Measurements from ENCODE around the gene MBOAT2. TPM values are rescaled to one million over a fixed set of nuclear protein-coding genes. Genes with fewer than 3 reads are reported as not detected.

MBOAT2 gene
- total and polyA plus RNA-seq, 2 donors (not counting 1 experiment from before 2014, with no cell fraction given), result 0.24 to 1.3 TPM

DNA sequence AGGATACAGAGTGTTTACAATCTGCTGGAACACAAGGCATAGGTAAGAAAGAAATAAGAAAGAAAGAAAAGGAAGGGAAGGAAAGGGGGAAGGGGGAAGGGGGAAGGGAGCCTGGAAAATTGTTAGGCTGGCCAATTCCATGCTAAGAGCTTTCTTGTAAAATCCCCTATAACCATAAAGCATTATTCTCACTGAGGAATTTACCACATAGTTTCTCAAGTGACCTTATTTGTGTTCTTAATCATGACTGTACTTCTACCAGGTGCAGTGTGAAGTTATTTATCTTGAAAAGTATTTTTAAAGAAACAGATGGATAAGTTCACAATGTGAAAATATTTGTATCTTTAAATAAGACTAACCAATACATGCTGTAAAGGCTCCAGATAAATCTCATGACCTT lies 126.9 kb downstream of the MBOAT2 start:
- Mint-ChIP-seq H3K27ac (no peak overlapping the region), H3K4me1 (peaks cover 9% of the 10 kb centered on the region), H3K27me3 (no peaks in the 10 kb centered on the region), H3K4me3 (no peak overlapping the region), H3K9me3 (ENCODE audit: insufficient read depth) (no peaks in the 10 kb centered on the region)
- ATAC-seq (ENCODE audit: low read depth) (no peak), DNase-seq (no peak)
- no peak overlapping the region for H3K9ac ChIP-seq (ENCODE audit: low read length)
- CTCF ChIA-PET, result interaction anchor here (0.6 to 0.7 kb wide), 2 partner anchors 71 to 276 kb away, joined by 3 to 4 read pairs; no protein-coding TSS in a partner anchor
- H3K4me3 ChIP-seq (ENCODE audit: control extremely low read depth in 1 of 5, extremely low read depth in 1 of 5, insufficient read depth in 1 of 5, low read depth in 2 of 5, low read length in 4 of 5), result no peak overlapping the region
- intact Hi-C loops (cut with micrococcal nuclease), result no loop called here
- H3K36me3 ChIP-seq (replicated peaks in 1 of 2; ENCODE audit: control extremely low read depth in 1 of 2, control insufficient read depth in 1 of 2, extremely low read depth in 1 of 2, insufficient read depth in 2 of 2, low read length in 1 of 2), result no peaks in the 10 kb centered on the region
- TF ChIP-seq, protein P1, sequence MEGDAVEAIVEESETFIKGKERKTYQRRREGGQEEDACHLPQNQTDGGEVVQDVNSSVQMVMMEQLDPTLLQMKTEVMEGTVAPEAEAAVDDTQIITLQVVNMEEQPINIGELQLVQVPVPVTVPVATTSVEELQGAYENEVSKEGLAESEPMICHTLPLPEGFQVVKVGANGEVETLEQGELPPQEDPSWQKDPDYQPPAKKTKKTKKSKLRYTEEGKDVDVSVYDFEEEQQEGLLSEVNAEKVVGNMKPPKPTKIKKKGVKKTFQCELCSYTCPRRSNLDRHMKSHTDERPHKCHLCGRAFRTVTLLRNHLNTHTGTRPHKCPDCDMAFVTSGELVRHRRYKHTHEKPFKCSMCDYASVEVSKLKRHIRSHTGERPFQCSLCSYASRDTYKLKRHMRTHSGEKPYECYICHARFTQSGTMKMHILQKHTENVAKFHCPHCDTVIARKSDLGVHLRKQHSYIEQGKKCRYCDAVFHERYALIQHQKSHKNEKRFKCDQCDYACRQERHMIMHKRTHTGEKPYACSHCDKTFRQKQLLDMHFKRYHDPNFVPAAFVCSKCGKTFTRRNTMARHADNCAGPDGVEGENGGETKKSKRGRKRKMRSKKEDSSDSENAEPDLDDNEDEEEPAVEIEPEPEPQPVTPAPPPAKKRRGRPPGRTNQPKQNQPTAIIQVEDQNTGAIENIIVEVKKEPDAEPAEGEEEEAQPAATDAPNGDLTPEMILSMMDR (IDR thresholded peaks at IDR 0.05), result no peak
- TF ChIP-seq EZH2 (IDR thresholded peaks at IDR 0.05; ENCODE audit: borderline replicate concordance, insufficient read depth, low read depth, low read length, poor library complexity, severe bottlenecking), result no peak
- no peak overlapping the region for H3K27ac ChIP-seq (ENCODE audit: low read length in 2 of 2)
- no peak overlapping the region for H2AFZ ChIP-seq (ENCODE audit: insufficient read depth, low read depth, low read length, poor library complexity, severe bottlenecking)
- H3K4me2 ChIP-seq (replicated peaks; ENCODE audit: low read depth, low read length, poor library complexity, severe bottlenecking), result no peak overlapping the region
- POLR2A ChIA-PET, result no interaction called here
- H3K9me3 ChIP-seq (ENCODE audit: control extremely low read depth in 1 of 3, control insufficient read depth in 2 of 3, insufficient read depth in 1 of 3, low read length in 2 of 3), result no peaks in the 10 kb centered on the region
- peaks cover 0 to 7% of the 10 kb centered on the region in 2 donors for H3K4me1 ChIP-seq (ENCODE audit: control insufficient read depth in 2 of 2, insufficient read depth in 2 of 2, low read length in 2 of 2)
- H3K27me3 ChIP-seq (replicated peaks in 1 of 4; ENCODE audit: control extremely low read depth in 1 of 4, control insufficient read depth in 3 of 4, insufficient read depth in 4 of 4, low read length in 3 of 4), result no peaks in the 10 kb centered on the region
- H4K20me1 ChIP-seq (ENCODE audit: control insufficient read depth, insufficient read depth, low read length, poor library complexity, severe bottlenecking), result no peaks in the 10 kb centered on the region
- H3K79me2 ChIP-seq (ENCODE audit: control insufficient read depth, insufficient read depth, low read length), result no peaks in the 10 kb centered on the region

DNA sequence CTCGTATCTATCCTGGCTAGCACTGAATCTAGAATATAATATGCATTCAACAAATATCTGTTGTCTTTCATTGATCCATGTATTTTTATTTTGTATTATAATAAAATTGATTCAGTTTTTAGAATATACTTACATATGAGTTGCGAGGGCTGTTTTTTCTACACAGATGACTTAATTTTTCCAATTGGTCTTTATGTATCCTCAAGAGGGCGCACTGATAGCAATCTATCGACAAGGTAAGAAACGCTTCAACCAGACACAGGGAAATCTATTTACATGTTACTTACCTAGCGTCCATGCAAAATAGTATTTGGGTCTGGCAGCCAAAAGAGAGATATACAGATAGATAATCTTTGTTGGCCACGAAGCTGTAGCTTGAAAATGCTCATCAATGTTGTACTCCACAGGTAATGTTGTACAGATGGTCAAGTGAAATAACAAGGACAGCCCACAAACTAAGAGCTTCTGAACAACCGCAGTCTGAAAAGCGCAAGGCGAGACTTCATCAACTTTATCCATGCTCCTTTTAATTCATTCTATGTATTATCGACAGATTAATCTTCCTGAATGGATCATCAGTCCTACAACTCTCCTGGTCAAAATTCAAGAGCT lies 130.6 kb downstream of the MBOAT2 start:
- Histone ChIP-seq H3K27me3 (replicated peaks in 1 of 4; ENCODE audit: control extremely low read depth in 1 of 4, control insufficient read depth in 3 of 4, insufficient read depth in 4 of 4, low read length in 3 of 4) (no peaks in the 10 kb centered on the region), H4K20me1 (ENCODE audit: control insufficient read depth, insufficient read depth, low read length, poor library complexity, severe bottlenecking) (no peaks in the 10 kb centered on the region), H3K4me3 (ENCODE audit: control extremely low read depth in 1 of 5, extremely low read depth in 1 of 5, insufficient read depth in 1 of 5, low read depth in 2 of 5, low read length in 4 of 5) (no peak overlapping the region), H3K9ac (ENCODE audit: low read length) (no peak overlapping the region), H3K36me3 (replicated peaks in 1 of 2; ENCODE audit: control extremely low read depth in 1 of 2, control insufficient read depth in 1 of 2, extremely low read depth in 1 of 2, insufficient read depth in 2 of 2, low read length in 1 of 2) (no peaks in the 10 kb centered on the region), H3K27ac (ENCODE audit: low read length in 2 of 2) (no peak overlapping the region), H2AFZ (ENCODE audit: insufficient read depth, low read depth, low read length, poor library complexity, severe bottlenecking) (no peak overlapping the region), H3K4me2 (replicated peaks; ENCODE audit: low read depth, low read length, poor library complexity, severe bottlenecking) (no peak overlapping the region), H3K9me3 (ENCODE audit: control extremely low read depth in 1 of 3, control insufficient read depth in 2 of 3, insufficient read depth in 1 of 3, low read length in 2 of 3) (no peaks in the 10 kb centered on the region), H3K79me2 (ENCODE audit: control insufficient read depth, insufficient read depth, low read length) (no peaks in the 10 kb centered on the region), H3K4me1 (ENCODE audit: control insufficient read depth in 2 of 2, insufficient read depth in 2 of 2, low read length in 2 of 2) (peaks cover 0 to 7% of the 10 kb centered on the region in 2 donors)
- peaks cover 9% of the 10 kb centered on the region for H3K4me1 Mint-ChIP-seq
- no peak overlapping the region for H3K27ac Mint-ChIP-seq
- no peaks in the 10 kb centered on the region for H3K27me3 Mint-ChIP-seq
- WGBS (ENCODE audit: insufficient coverage), result no CpG with 5 or more reads among the region's 11 CpGs
- POLR2A ChIA-PET, result no interaction called here
- TF ChIP-seq, protein P1 (IDR thresholded peaks at IDR 0.05), result peak; percentile 41
- TF ChIP-seq EZH2 (IDR thresholded peaks at IDR 0.05; ENCODE audit: borderline replicate concordance, insufficient read depth, low read depth, low read length, poor library complexity, severe bottlenecking), result no peak
- H3K9me3 Mint-ChIP-seq (ENCODE audit: insufficient read depth), result no peaks in the 10 kb centered on the region
- intact Hi-C loops (cut with micrococcal nuclease), result no loop called here
- CTCF ChIA-PET, result no interaction called here
- peak; percentile 19 for DNase-seq
- ATAC-seq (ENCODE audit: low read depth), result no peak
- H3K4me3 Mint-ChIP-seq, result no peak overlapping the region

All from B cell (primary cell).